GM12801 (cell line): ENCODE measurements around the gene DHDH.

Source experiments
- CTCF ChIP-seq: IDR thresholded peaks from one replicate; pipeline ENCODE4 v1.5.1; 2011; ENCODE audit warnings: control low read depth; ENCODE audit not compliant: insufficient read length; ENCODE audit errors: extremely low read depth

DHDH gene

DNA sequence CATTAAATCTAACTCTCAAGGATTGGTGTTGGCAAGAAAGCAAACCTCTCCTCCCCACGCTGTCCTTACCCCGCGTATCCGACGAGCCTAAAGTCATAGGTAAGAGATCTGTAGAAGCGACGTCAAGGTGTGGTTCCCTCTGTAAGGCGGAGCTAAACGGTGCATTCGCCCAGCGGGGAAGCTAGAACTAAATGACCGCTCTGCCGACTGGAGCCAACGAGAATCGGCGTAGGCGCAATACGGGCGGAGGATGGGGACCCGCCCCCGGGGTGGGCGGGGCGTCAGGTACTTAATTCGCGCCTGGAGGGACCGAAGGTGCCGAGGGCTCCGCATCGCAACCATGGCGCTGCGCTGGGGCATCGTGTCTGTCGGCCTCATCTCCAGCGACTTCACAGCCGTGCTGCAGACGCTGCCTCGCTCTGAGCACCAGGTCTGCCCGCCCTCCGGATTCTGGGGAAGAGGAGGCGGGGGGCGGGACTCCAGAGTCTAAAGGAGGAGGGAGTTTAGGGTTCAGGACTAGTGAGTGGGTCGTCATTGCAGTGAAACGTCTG, at the start of gene DHDH:
Gene DHDH (plus strand): TSS at position 318 of the 551 bp plus-strand sequence. CDS start 23 bp downstream, at position 341.
- no peak for TF ChIP-seq CTCF

DNA sequence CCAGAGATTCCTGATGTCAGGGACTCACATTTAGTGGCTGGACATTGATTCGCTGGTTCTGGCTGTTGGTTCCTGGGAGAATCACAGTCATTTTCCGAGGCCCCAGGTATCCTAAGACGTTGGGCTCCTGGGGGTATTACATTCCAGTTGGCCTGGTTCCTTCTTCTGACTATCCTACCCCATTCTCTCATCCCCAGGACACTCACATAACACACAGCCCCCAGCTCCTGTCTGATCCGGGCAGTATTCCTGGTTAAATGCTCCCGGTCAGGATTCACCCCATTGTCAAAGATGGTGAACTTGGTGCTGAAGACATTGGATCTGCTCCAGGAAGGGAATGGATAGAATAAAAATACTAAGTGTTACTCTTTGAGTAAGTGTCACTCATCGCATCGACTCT, 49.8 kb upstream of the DHDH start:
- no peak for TF ChIP-seq CTCF

GRCh38 chr19:48887861-48888612, 45.5 kb upstream of the DHDH start:
- no peak for TF ChIP-seq CTCF

DNA sequence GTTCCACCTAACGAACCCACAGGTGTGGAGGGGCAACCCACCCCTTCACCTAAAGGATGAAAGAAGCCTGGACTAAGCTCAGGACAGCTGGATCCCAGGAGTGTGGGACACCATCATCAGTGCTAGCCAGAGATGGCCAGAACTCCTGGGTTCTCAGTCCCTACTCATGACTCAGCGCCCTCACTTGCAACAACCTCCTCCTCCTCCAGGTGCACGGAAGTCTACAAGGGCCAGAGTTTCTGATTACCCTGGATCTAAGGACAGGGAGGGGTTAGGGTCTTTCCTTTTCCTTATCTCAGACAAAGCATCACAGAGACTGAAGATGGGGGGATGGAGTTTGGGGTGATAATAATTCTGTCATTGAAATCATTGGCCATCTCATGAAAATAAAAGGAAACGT, 42.9 kb upstream of the DHDH start:
- TF ChIP-seq CTCF: no peak

DNA sequence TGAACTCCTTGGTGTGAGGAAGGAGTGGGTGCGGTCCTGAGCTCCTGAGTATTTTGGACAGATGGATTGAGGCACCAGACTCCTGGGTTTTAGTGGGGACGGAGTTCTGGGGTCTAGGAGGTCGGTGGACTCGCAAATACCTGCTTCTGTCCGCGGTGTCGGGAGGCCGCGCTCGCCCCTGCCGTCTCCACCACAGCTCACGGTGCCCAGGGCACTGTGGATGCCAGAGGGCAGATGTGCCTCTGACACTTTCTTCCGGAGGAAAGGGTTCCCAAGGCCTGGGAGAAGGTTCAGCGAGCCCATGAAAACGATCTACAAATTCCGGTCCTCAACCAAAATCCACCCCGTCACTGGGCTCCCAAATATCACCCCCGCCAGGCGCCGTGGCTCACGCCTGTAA, 38.3 kb upstream of the DHDH start:
- no peak for TF ChIP-seq CTCF

- no peak for TF ChIP-seq CTCF
Observed at GRCh38 chr19:48896191-48896720, 37.2 kb upstream of the DHDH start.

DNA sequence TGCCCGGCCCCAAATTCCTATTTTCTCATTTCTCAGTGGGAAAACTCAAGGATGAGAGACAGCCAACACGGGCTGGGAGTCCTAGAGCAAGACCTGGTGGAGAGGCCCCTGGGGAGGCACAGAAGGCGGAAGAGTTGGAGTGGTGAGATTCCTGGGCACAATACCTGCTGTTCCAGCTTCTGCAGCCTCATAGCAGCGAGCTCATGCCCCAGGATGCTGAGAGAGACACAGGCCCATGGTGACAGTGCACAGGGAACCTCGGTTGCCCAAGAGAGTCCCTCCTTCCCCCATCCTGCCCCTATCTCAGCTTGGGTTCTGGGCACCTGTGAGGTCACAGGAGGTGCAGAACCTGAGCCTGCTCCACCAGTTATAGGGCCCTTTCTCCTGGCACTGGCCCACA, 36.3 kb upstream of the DHDH start:
- no peak for TF ChIP-seq CTCF
